Osteoblast (primary cell): ENCODE data around the gene KRTCAP2. TPM values are rescaled to one million over a fixed set of nuclear protein-coding genes. Genes with fewer than 3 reads are reported as not detected.

Experiments used
- DNase-seq: peaks from one replicate; pipeline ENCODE4 v3.0.0; 2011; ENCODE audit warnings: low spot score, mixed read lengths; ENCODE audit not compliant: insufficient read length; ENCODE audit errors: missing footprints
- H2AFZ ChIP-seq: 2 replicates; pipeline ENCODE4 v1.6.0; 2011; ENCODE audit warnings: mild to moderate bottlenecking, low read length
- H3K27ac ChIP-seq: 2 replicates; pipeline ENCODE4 v1.5.1; 2011; ENCODE audit warnings: mild to moderate bottlenecking, low read depth, low read length, moderate library complexity
- H3K27me3 ChIP-seq: 2 replicates; pipeline ENCODE4 v1.6.0; 2012; ENCODE audit warnings: mild to moderate bottlenecking, control low read depth, inconsistent platforms, low read length, moderate library complexity; ENCODE audit not compliant: insufficient read depth
- H3K36me3 ChIP-seq: 2 replicates; pipeline ENCODE4 v1.5.1; 2011; ENCODE audit warnings: mild to moderate bottlenecking, low read length, control low read depth, moderate library complexity; ENCODE audit not compliant: insufficient read depth
- H3K4me1 ChIP-seq: 2 replicates; pipeline ENCODE4 v1.5.1; 2011; ENCODE audit warnings: mild to moderate bottlenecking, low read length, control low read depth, moderate library complexity; ENCODE audit not compliant: insufficient read depth
- H3K4me2 ChIP-seq: 2 replicates; pipeline ENCODE4 v1.6.0; 2011; ENCODE audit warnings: mild to moderate bottlenecking, low read length; ENCODE audit not compliant: insufficient read depth
- H3K4me3 ChIP-seq: fragments of 200-600 bp; sonication (generic); 3 replicates; pipeline ENCODE4 v1.5.1; 2012; ENCODE audit warnings: mild to moderate bottlenecking, low read length, inconsistent platforms; ENCODE audit not compliant: insufficient read depth
- H3K79me2 ChIP-seq: 2 replicates; pipeline ENCODE4 v1.6.0; 2012; ENCODE audit warnings: mild to moderate bottlenecking, low read length, control low read depth, inconsistent platforms; ENCODE audit not compliant: insufficient read depth
- H3K9me3 ChIP-seq: 2 replicates; pipeline ENCODE4 v1.5.1; 2011; ENCODE audit warnings: low read depth, low read length, control low read depth
- H4K20me1 ChIP-seq: 2 replicates; pipeline ENCODE4 v1.6.0; 2012; ENCODE audit warnings: mild to moderate bottlenecking, low read length, control low read depth; ENCODE audit not compliant: insufficient read depth
- CTCF ChIP-seq: IDR thresholded peaks from 2 replicates; pipeline ENCODE4 v1.5.1; 2011; ENCODE audit warnings: mild to moderate bottlenecking, low read depth, low read length, moderate library complexity; ENCODE audit errors: extremely low read depth
- total RNA-seq: library from RNA; depleted of rRNA; stranded (reverse); fragments of >200 nt; gene quantifications from 2 replicates; pipeline ENCODE4 v1.2.3, GENCODE V29; 2012

Gene KRTCAP2
- total RNA-seq, 1 donor, result 117 TPM

- Histone ChIP-seq H3K4me2 (peak within 1 kb of the TSS; percentile 100), H2AFZ (peak within 1 kb of the TSS; percentile 74), H3K27me3 (no peaks in the 10 kb centered on the region), H4K20me1 (no peaks in the 10 kb centered on the region), H3K9me3 (no peaks in the 10 kb centered on the region), H3K36me3 (peaks cover 17% of the 10 kb centered on the region), H3K4me1 (peaks cover 27% of the 10 kb centered on the region), H3K79me2 (peaks cover 13% of the 10 kb centered on the region), H3K4me3 (peak within 1 kb of the TSS; percentile 95), H3K27ac (peak within 1 kb of the TSS; percentile 94)
- TF ChIP-seq CTCF, result no peak
- peak; percentile 92 for DNase-seq
Observed at GRCh38 chr1:155207806-155208540, 34.9 kb upstream of the KRTCAP2 start, which contains the start of gene THBS3. TSS of gene THBS3 (minus strand) at chr1:155207897. CDS start at chr1:155207876, 21 bp downstream.

- H3K4me3 ChIP-seq, result peak overlapping the region; percentile 95
- H3K4me2 ChIP-seq, result peak overlapping the region; percentile 100
- DNase-seq, result peak; percentile 96
- H2AFZ ChIP-seq, result peak overlapping the region; percentile 1
- H4K20me1 ChIP-seq, result no peaks in the 10 kb centered on the region
- H3K9me3 ChIP-seq, result no peaks in the 10 kb centered on the region
- TF ChIP-seq CTCF, result peak; percentile 84
- H3K27me3 ChIP-seq, result no peaks in the 10 kb centered on the region
- H3K4me1 ChIP-seq, result peaks cover 27% of the 10 kb centered on the region
- H3K27ac ChIP-seq, result peak overlapping the region; percentile 70
- H3K36me3 ChIP-seq, result peaks cover 17% of the 10 kb centered on the region
- H3K79me2 ChIP-seq, result peaks cover 13% of the 10 kb centered on the region
Observed at GRCh38 chr1:155206891-155207805, 34.0 kb upstream of the KRTCAP2 start.

GRCh38 chr1:155205969-155206593 lies 33.0 kb upstream of the KRTCAP2 start:
- no peak overlapping the region for H3K4me2 ChIP-seq
- no peaks in the 10 kb centered on the region for H4K20me1 ChIP-seq
- TF ChIP-seq CTCF, result no peak
- peak; percentile 37 for DNase-seq
- no peaks in the 10 kb centered on the region for H3K27me3 ChIP-seq
- no peak overlapping the region for H2AFZ ChIP-seq
- H3K9me3 ChIP-seq, result no peaks in the 10 kb centered on the region
- peaks cover 13% of the 10 kb centered on the region for H3K79me2 ChIP-seq
- H3K4me1 ChIP-seq, result peaks cover 27% of the 10 kb centered on the region
- H3K4me3 ChIP-seq, result no peak overlapping the region
- H3K36me3 ChIP-seq, result peaks cover 17% of the 10 kb centered on the region
- H3K27ac ChIP-seq, result no peak overlapping the region
